ENCODE data around the gene GPATCH2. TPM values are rescaled to one million over a fixed set of nuclear protein-coding genes. Genes with fewer than 3 reads are reported as not detected.

The GPATCH2 gene
- total and polyA plus RNA-seq, 11 donors = 2.3 to 8.5 (median 7.5) TPM

- TF ChIP-seq CTCF (IDR thresholded peaks at IDR 0.05) (no peak), POLR2A (IDR thresholded peaks at IDR 0.05) (no peak)
- DNase-seq = no peak
- Histone ChIP-seq H3K4me3 (no peak overlapping the region), H3K4me1 (no peaks in the 10 kb centered on the region), H3K27ac (no peak overlapping the region), H3K36me3 (no peaks in the 10 kb centered on the region), H3K9me3 (no peaks in the 10 kb centered on the region), H3K27me3 (no peaks in the 10 kb centered on the region)
- no peak for ATAC-seq
- WGBS, 4 donors = 88 to 91% (median 91%) methylated on average over 13 of the region's 13 CpGs
- intact Hi-C loops (cut with DNase I) = no loop called here
Measured at GRCh38 chr1:217647791-217648190, 16.9 kb upstream of the GPATCH2 start.

- DNase-seq (no peak), ATAC-seq (no peak)
- no peaks in the 10 kb centered on the region for H3K4me1 ChIP-seq
- 42 to 55% (median 45%) methylated on average over 6 of the region's 6 CpGs for WGBS, 4 donors
- peaks cover 0 to 9% (median 0%) of the 10 kb centered on the region in 12 donors for H3K9me3 ChIP-seq
- H3K4me3 ChIP-seq = no peak overlapping the region
- no peak overlapping the region for H3K27ac ChIP-seq
- H3K36me3 ChIP-seq = no peaks in the 10 kb centered on the region
- intact Hi-C loops (cut with DNase I) = no loop called here
- TF ChIP-seq POLR2A (IDR thresholded peaks at IDR 0.05) (no peak), CTCF (IDR thresholded peaks at IDR 0.05) (no peak)
- H3K27me3 ChIP-seq = no peaks in the 10 kb centered on the region
Measured at GRCh38 chr1:217642455-217642854, 11.6 kb upstream of the GPATCH2 start.

GRCh38 chr1:217627431-217627830 lies 3.5 kb downstream of the GPATCH2 start:
- H3K36me3 ChIP-seq = no peaks in the 10 kb centered on the region
- 15 to 40% (median 26%) methylated on average over 3 of the region's 3 CpGs for WGBS, 4 donors
- intact Hi-C loops (cut with DNase I) = no loop called here
- H3K27ac ChIP-seq = no peak overlapping the region
- no peak for TF ChIP-seq POLR2A (IDR thresholded peaks at IDR 0.05)
- no peak for TF ChIP-seq CTCF (IDR thresholded peaks at IDR 0.05)
- H3K27me3 ChIP-seq = no peaks in the 10 kb centered on the region
- peaks cover 0 to 46% (median 25%) of the 10 kb centered on the region in 12 donors for H3K4me1 ChIP-seq
- no peaks in the 10 kb centered on the region for H3K9me3 ChIP-seq
- DNase-seq (no peak), ATAC-seq (no peak)
- H3K4me3 ChIP-seq = no peak overlapping the region

GRCh38 chr1:217626321-217626720 lies 4.6 kb downstream of the GPATCH2 start:
- no peaks in the 10 kb centered on the region for H3K27me3 ChIP-seq
- H3K27ac ChIP-seq = no peak overlapping the region
- H3K4me3 ChIP-seq = no peak overlapping the region
- TF ChIP-seq POLR2A (IDR thresholded peaks at IDR 0.05) = no peak
- no peak for DNase-seq
- no peaks in the 10 kb centered on the region for H3K36me3 ChIP-seq
- intact Hi-C loops (cut with DNase I) = no loop called here
- no peak for ATAC-seq
- 90 to 96% (median 92%) methylated on average over 2 of the region's 2 CpGs for WGBS, 4 donors
- no peaks in the 10 kb centered on the region for H3K9me3 ChIP-seq
- peaks cover 0 to 39% (median 20%) of the 10 kb centered on the region in 12 donors for H3K4me1 ChIP-seq

GRCh38 chr1:217622042-217622441 lies 8.8 kb downstream of the GPATCH2 start:
- Histone ChIP-seq H3K4me1 (peaks cover 0 to 7% (median 0%) of the 10 kb centered on the region in 12 donors), H3K36me3 (peaks cover 0 to 21% (median 17%) of the 10 kb centered on the region in 9 donors), H3K9me3 (no peaks in the 10 kb centered on the region), H3K27me3 (no peaks in the 10 kb centered on the region), H3K27ac (no peak overlapping the region), H3K4me3 (no peak overlapping the region)
- ATAC-seq (no peak), DNase-seq (no peak)
- 93 to 96% (median 95%) methylated on average over 3 of the region's 3 CpGs for WGBS, 4 donors
- intact Hi-C loops (cut with DNase I) = no loop called here
- TF ChIP-seq POLR2A (IDR thresholded peaks at IDR 0.05) = no peak
- TF ChIP-seq CTCF (IDR thresholded peaks at IDR 0.05) = no peak

Measured in heart left ventricle (tissue), 16 donors.